GM12891 (cell line): ENCODE results near the gene RNF217.

ENCODE experiments used
- POLR2A ChIP-seq: IDR thresholded peaks from 2 replicates; pipeline ENCODE4 v1.6.1; 2011; ENCODE audit warnings: low read depth, low read length, control low read depth
- POLR2AphosphoS5 ChIP-seq: IDR thresholded peaks from 2 replicates; pipeline ENCODE4 v1.6.1; 2011; ENCODE audit warnings: low read depth, low read length, control low read depth
- TAF1 ChIP-seq: IDR thresholded peaks from 2 replicates; pipeline ENCODE4 v1.6.1; 2011; ENCODE audit warnings: low read depth, low read length, control low read depth

- TF ChIP-seq POLR2A (no peak), POLR2AphosphoS5 (no peak), TAF1 (no peak)
Observed at GRCh38 chr6:124968401-124968800, 6.2 kb downstream of the RNF217 start.
